Glomerular visceral epithelial cell (primary cell): ENCODE data around the gene PLCB3.

Experiments used
- DNase-seq: peaks from one replicate; pipeline ENCODE4 v3.0.0-alpha.2; 2016; ENCODE audit errors: extremely low spot score

PLCB3 gene

GRCh38 chr11:64222651-64223000, 28.7 kb upstream of the PLCB3 start:
- no peak for DNase-seq

- no peak for DNase-seq
These were observed 28.2 kb upstream of the PLCB3 start for GRCh38 chr11:64223001-64223651.

GRCh38 chr11:64224151-64224890, 27.0 kb upstream of the PLCB3 start:
- DNase-seq: peak; percentile 42

GRCh38 chr11:64224891-64225607, 26.3 kb upstream of the PLCB3 start:
- DNase-seq: no peak

GRCh38 chr11:64225608-64226506, 25.5 kb upstream of the PLCB3 start, which contains the start of the genes NUDT22 and TRPT1:
TSS of gene NUDT22 (plus strand) at chr11:64226274. CDS start at chr11:64226653, 379 bp downstream.
TSS of gene TRPT1 (minus strand) at chr11:64226186. CDS start at chr11:64225860, 326 bp downstream.
- peak; percentile 80 for DNase-seq

GRCh38 chr11:64226507-64227051, 24.8 kb upstream of the PLCB3 start:
- peak; percentile 31 for DNase-seq

GRCh38 chr11:64227405-64227956, 23.8 kb upstream of the PLCB3 start:
- peak; percentile 26 for DNase-seq

GRCh38 chr11:64229090-64229743, 22.1 kb upstream of the PLCB3 start:
- DNase-seq: no peak

- DNase-seq: no peak
These were observed 21.6 kb upstream of the PLCB3 start for GRCh38 chr11:64229744-64230170.

- peak; percentile 91 for DNase-seq
These were observed 21.0 kb upstream of the PLCB3 start, which contains the start of gene DNAJC4 for GRCh38 chr11:64230171-64230984. TSS of gene DNAJC4 (plus strand) at chr11:64230548. CDS start at chr11:64230855, 307 bp downstream.

- no peak for DNase-seq
These were observed 20.4 kb upstream of the PLCB3 start for GRCh38 chr11:64230985-64231365.

GRCh38 chr11:64231546-64231945, 19.8 kb upstream of the PLCB3 start:
- no peak for DNase-seq

- no peak for DNase-seq
These were observed 19.0 kb upstream of the PLCB3 start for GRCh38 chr11:64232182-64232966.

GRCh38 chr11:64232967-64233315, 18.4 kb upstream of the PLCB3 start:
- no peak for DNase-seq

- peak; percentile 73 for DNase-seq
These were observed 17.3 kb upstream of the PLCB3 start, which contains the start of gene VEGFB for GRCh38 chr11:64233913-64234586. TSS of gene VEGFB (plus strand) at chr11:64234584. CDS start at chr11:64234834, 250 bp downstream.

- peak; percentile 50 for DNase-seq
These were observed 16.5 kb upstream of the PLCB3 start for GRCh38 chr11:64234647-64235379.

- no peak for DNase-seq
These were observed 15.7 kb upstream of the PLCB3 start for GRCh38 chr11:64235437-64236161.
